Adrenal gland (tissue), 5 donors: ENCODE data around the gene TPGS2.

Source experiments
- POLR2A ChIP-seq, 2 donors: fragments of 450-650 bp; IDR thresholded peaks; one replicate each; pipeline ENCODE4 v1.6.1; 2017; ENCODE audit warnings: antibody characterized with exemption in 2 of 2, mild to moderate bottlenecking in 2 of 2, moderate library complexity in 1 of 2
- TF ChIP-seq, protein P1 (sequence below), 6 experiments: fragments of 450-650 bp in 4 of 6; fragments of 200-600 bp in 2 of 6; sonication (generic) in 1 of 6; IDR thresholded peaks; 1 replicate in 5 of 6; 2 replicates in 1 of 6; pipeline versions ENCODE4 v1.5.1 to v1.8.0; 2016 to 2021; ENCODE audit warnings: antibody characterized with exemption in 6 of 6, mild to moderate bottlenecking in 2 of 6, moderate library complexity in 1 of 6
- donor health status: DM: no; HTN: no; CAD: no.

DNA sequence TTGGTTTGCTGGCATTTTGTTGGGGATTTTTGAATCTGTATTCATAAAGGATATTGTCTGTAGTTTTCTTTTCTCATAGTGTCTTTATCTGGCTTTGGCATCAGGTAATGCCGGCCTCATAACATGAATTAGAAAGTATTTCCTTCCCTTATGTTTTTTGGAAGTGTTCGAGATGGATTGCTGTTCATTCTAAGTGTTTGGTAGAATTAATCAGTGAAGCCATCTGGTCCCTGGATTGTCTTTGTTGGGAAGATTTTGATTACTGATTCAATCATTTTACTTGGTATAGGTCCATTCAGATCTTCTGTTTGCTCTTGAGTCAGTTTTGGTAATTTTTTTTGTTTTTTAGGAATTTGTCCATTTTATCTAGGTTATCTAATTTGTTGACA lies 22.4 kb upstream of the TPGS2 start:
- TF ChIP-seq, protein P1, sequence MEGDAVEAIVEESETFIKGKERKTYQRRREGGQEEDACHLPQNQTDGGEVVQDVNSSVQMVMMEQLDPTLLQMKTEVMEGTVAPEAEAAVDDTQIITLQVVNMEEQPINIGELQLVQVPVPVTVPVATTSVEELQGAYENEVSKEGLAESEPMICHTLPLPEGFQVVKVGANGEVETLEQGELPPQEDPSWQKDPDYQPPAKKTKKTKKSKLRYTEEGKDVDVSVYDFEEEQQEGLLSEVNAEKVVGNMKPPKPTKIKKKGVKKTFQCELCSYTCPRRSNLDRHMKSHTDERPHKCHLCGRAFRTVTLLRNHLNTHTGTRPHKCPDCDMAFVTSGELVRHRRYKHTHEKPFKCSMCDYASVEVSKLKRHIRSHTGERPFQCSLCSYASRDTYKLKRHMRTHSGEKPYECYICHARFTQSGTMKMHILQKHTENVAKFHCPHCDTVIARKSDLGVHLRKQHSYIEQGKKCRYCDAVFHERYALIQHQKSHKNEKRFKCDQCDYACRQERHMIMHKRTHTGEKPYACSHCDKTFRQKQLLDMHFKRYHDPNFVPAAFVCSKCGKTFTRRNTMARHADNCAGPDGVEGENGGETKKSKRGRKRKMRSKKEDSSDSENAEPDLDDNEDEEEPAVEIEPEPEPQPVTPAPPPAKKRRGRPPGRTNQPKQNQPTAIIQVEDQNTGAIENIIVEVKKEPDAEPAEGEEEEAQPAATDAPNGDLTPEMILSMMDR (IDR thresholded peaks at IDR 0.05) = no peak
- TF ChIP-seq POLR2A (IDR thresholded peaks at IDR 0.05) = no peak
